Right lung (tissue), 5 donors: ENCODE measurements around the gene ACOT13. TPM values are rescaled to one million over a fixed set of nuclear protein-coding genes. Genes with fewer than 3 reads are reported as not detected.

Experiments
- polyA plus RNA-seq, 5 donors: library from polyadenylated mRNA; unstranded; fragments of 120-200 nt; gene quantifications; one replicate each; pipeline versions ENCODE4 v1.2.1 to v1.2.3, GENCODE V29; 2013; ENCODE audit warnings: inconsistent platforms in 1 of 5, low replicate concordance in 1 of 5; ENCODE audit not compliant: insufficient read length in 5 of 5, insufficient read depth in 1 of 5

Gene ACOT13
- polyA plus RNA-seq, 5 donors: 23.3 to 30.5 (median 25.5) TPM

Other genes starting within 250 kb of the ACOT13 start
- gene GPLD1, start 177.5 kb upstream of the ACOT13 start, polyA plus RNA-seq: 1 to 10 TPM; 2.2 to 3.1 (median 2.9) TPM
- gene ALDH5A1, start 172.1 kb upstream of the ACOT13 start, polyA plus RNA-seq: 10 to 100 TPM in 4 of 5 donors, 1 to 10 TPM in 1; 9.2 to 13.8 (median 12.2) TPM
- gene KIAA0319, start 20.9 kb upstream of the ACOT13 start, polyA plus RNA-seq: under 1 TPM; 0.27 to 0.61 (median 0.49) TPM
- gene TDP2, start 178 bp upstream of the ACOT13 start, polyA plus RNA-seq: 10 to 100 TPM; 39.7 to 63.3 (median 52.3) TPM
- gene C6orf62, start 52.1 kb downstream of the ACOT13 start, polyA plus RNA-seq: 100 to 1,000 TPM; 106 to 135 (median 129) TPM
- gene GMNN, start 107.9 kb downstream of the ACOT13 start, polyA plus RNA-seq: 10 to 100 TPM; 31.3 to 50.7 (median 41.3) TPM
- under 1 TPM in 2 of 5 donors, not detected in 3; 0.23 to 0.29 TPM for gene ARMH2, start 131.8 kb downstream of the ACOT13 start, polyA plus RNA-seq